Fibroblast of mammary gland (primary cell): ENCODE results near the gene HPS3.
A peak's percentile ranks its signal among the peaks of the same experiment; 100 is the strongest.

Experiments
- DNase-seq: peaks from one replicate; pipeline ENCODE4 v3.0.0-alpha.2; 2010; ENCODE audit warnings: low read depth
- H3K4me3 ChIP-seq: 2 replicates; pipeline ENCODE4 v1.5.1; 2011; ENCODE audit warnings: low read depth, mild to moderate bottlenecking, low read length, moderate library complexity; ENCODE audit not compliant: control insufficient read depth
- TF ChIP-seq, protein P1 (sequence below): conservative IDR thresholded peaks from 2 replicates; pipeline ENCODE4 v1.5.1; 2011; ENCODE audit warnings: low read depth, low read length, inconsistent platforms; ENCODE audit not compliant: control insufficient read depth, insufficient read depth

HPS3 gene

DNA sequence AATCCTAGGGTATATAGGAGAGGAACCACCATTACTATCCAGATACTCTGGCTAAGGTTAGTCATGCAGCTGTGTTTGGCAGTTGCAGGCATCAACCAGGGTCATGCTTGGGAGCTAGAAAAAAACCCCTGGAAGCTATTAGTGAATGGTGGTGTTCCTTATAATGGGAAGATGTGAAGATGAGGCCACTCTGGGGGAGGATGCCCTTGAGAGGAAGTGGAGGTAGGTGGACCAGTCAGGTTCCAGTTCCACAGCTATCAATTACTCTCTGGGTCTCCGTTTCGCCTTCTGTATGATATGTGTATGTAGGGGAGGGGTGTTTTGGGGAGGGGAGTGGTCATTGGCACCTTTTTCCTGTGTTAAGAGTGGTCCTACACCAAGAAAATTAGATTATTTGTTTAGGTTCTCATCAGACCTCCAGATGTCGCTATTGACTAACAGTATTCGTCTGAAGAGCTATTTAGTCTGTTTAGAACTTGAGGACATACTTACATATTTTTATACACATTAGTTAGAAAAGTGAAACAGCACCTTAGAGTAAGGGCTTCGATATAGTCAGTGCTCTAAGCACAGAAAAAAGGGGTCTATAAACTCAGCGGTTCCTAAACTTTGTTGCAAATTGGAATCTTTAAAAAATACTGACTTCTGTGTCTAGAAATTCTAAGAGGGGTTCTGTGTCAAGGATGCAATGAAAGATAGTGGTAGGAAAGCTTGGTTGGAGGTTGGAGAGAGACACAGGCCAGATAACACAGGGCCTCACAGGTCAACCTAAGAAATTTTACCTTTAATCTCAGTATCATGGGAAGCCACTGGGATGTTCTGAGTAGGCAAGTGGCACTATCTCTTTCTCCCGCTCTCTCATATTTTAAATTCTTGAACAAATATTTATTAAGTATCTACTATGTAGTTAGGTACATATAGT lies 9.1 kb upstream of the HPS3 start:
- DNase-seq = peak; percentile 77
- TF ChIP-seq, protein P1, sequence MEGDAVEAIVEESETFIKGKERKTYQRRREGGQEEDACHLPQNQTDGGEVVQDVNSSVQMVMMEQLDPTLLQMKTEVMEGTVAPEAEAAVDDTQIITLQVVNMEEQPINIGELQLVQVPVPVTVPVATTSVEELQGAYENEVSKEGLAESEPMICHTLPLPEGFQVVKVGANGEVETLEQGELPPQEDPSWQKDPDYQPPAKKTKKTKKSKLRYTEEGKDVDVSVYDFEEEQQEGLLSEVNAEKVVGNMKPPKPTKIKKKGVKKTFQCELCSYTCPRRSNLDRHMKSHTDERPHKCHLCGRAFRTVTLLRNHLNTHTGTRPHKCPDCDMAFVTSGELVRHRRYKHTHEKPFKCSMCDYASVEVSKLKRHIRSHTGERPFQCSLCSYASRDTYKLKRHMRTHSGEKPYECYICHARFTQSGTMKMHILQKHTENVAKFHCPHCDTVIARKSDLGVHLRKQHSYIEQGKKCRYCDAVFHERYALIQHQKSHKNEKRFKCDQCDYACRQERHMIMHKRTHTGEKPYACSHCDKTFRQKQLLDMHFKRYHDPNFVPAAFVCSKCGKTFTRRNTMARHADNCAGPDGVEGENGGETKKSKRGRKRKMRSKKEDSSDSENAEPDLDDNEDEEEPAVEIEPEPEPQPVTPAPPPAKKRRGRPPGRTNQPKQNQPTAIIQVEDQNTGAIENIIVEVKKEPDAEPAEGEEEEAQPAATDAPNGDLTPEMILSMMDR = peak; percentile 59
- no peak overlapping the region for H3K4me3 ChIP-seq

- TF ChIP-seq, protein P1 = no peak
- DNase-seq = peak; percentile 27
- no peak overlapping the region for H3K4me3 ChIP-seq
Measured at GRCh38 chr3:149122721-149123578, 6.5 kb upstream of the HPS3 start.

DNA sequence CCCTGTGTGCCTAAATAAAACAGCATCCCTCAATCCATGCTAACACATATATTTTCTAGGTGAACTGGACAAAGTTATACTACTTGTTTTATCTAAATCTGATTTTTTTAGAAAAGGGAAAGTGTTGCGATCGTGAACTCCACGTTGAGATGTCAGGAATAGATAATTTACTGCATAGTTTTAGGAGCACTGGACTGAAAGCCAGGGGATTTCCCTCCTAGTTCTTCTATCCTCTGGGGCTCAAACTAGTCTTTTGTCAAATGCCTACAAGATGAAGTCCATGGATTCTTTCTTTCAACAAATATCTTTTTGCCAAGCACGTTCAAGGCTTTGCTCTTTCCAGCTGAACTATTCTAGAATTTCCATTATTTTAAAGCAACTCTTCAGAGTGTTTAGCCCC lies 617 bp upstream of the HPS3 start:
- TF ChIP-seq, protein P1 = no peak
- H3K4me3 ChIP-seq = peak overlapping the region; percentile 74
- peak; percentile 15 for DNase-seq

GRCh38 chr3:149131589-149131988 lies 2.2 kb downstream of the HPS3 start:
- DNase-seq = no peak
- H3K4me3 ChIP-seq = no peak overlapping the region
- TF ChIP-seq, protein P1 = no peak

DNA sequence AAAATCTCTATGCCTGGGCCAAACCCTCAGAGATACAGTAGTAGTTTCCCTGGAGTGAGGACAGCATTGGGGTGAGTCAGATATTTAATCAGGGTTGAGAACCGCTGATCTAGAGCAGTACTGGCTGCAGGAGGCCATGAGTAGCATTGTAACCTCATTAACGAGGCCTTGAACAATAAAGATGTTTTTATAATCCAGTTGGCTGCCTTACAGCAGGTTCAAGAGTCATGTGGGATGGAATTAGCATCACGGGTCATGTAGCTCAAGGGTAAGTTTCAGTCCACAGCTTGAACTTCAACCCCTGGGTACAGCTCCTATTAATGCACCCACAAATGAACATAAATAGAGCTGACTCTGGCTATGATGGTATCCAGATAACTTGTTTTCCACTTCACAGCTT lies 5.1 kb downstream of the HPS3 start:
- TF ChIP-seq, protein P1 = no peak
- no peak overlapping the region for H3K4me3 ChIP-seq
- DNase-seq = peak; percentile 52

DNA sequence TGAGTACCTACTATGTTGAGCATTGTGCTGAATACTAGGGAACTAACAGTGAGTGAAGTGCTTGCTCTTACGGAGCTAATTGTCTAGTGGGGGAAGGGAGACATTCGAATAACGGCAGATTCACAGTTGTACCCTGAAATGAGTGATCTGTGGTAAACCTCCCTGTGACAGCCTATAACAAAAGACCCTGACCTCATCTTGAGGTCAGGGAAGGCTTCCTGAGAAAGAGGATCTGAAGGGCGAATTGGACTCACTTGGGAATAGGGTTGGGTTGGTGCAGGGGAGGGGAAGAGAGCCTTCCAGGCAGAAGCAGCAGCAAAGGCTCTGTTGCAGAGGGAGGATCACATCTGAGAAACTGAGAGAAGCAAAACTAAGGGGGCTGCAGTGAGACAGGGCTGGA lies 13.2 kb downstream of the HPS3 start:
- H3K4me3 ChIP-seq = no peak overlapping the region
- no peak for DNase-seq
- TF ChIP-seq, protein P1 = no peak
